Smooth muscle cell (in vitro differentiated cells): ENCODE data around the gene KDM4B. TPM values are rescaled to one million over a fixed set of nuclear protein-coding genes. Genes with fewer than 3 reads are reported as not detected.

Experiments used
- DNase-seq: peaks from one replicate; lab custom pipeline; 2025; ENCODE audit not compliant: unreplicated experiment; lab: John Stamatoyannopoulos, UW
- H2AFZ ChIP-seq: fragments of 200-600 bp; sonication (generic); 2 replicates; pipeline ENCODE4 v1.6.0; 2016; ENCODE audit warnings: antibody characterized with exemption, low read depth, mild to moderate bottlenecking
- H3F3A ChIP-seq: fragments of 200-600 bp; sonication (generic); 2 replicates; pipeline ENCODE4 v1.6.0; 2017; ENCODE audit warnings: antibody characterized with exemption, low read depth
- H3K27ac ChIP-seq: fragments of 200-600 bp; sonication (generic); 2 replicates; pipeline ENCODE4 v1.5.1; 2016; ENCODE audit warnings: low read depth, mild to moderate bottlenecking
- H3K27me3 ChIP-seq: fragments of 200-600 bp; sonication (generic); 2 replicates; pipeline ENCODE4 v1.6.1; 2016; ENCODE audit warnings: low read depth, mild to moderate bottlenecking
- H3K36me3 ChIP-seq: fragments of 200-600 bp; sonication (generic); 2 replicates; pipeline ENCODE4 v1.5.1; 2016; ENCODE audit warnings: low read depth
- H3K4me1 ChIP-seq: fragments of 200-600 bp; sonication (generic); 2 replicates; pipeline ENCODE4 v1.5.1; 2016; ENCODE audit warnings: low read depth
- H3K4me2 ChIP-seq: fragments of 200-600 bp; sonication (generic); 2 replicates; pipeline ENCODE4 v1.6.0; 2016; ENCODE audit warnings: mild to moderate bottlenecking
- H3K4me3 ChIP-seq: fragments of 200-600 bp; sonication (generic); 2 replicates; pipeline ENCODE4 v1.5.1; 2016; ENCODE audit warnings: mild to moderate bottlenecking
- H3K79me2 ChIP-seq: fragments of 200-600 bp; sonication (generic); 2 replicates; pipeline ENCODE4 v1.6.0; 2016; ENCODE audit warnings: low read depth, mild to moderate bottlenecking
- H3K9ac ChIP-seq: fragments of 200-600 bp; sonication (generic); 2 replicates; pipeline ENCODE4 v1.6.0; 2016; ENCODE audit warnings: low read depth
- H3K9me3 ChIP-seq: fragments of 200-600 bp; sonication (generic); replicated peaks from 2 replicates; pipeline ENCODE4 v1.5.1; 2016; ENCODE audit warnings: low read depth
- H4K20me1 ChIP-seq: fragments of 200-600 bp; sonication (generic); 2 replicates; pipeline ENCODE4 v1.6.0; 2016; ENCODE audit warnings: low read depth
- CTCF ChIP-seq: fragments of 200-600 bp; sonication (generic); IDR thresholded peaks from 2 replicates; pipeline ENCODE4 v1.5.1; 2017; ENCODE audit warnings: borderline replicate concordance, mild to moderate bottlenecking, antibody characterized with exemption; ENCODE audit not compliant: insufficient read depth, poor library complexity, severe bottlenecking
- WGBS: methylation state at CpG from one replicate; pipeline ENCODE4 v1.1.7; 2016; ENCODE audit warnings: low lambda C conversion rate; 5-methylcytosine and 5-hydroxymethylcytosine counted together
- polyA plus RNA-seq: library from polyadenylated mRNA; unstranded; fragments of >200 nt; fragmentation: Nextera tagmentation; extraction: Ambion mirVana; gene quantifications from 2 replicates; pipeline ENCODE4 v1.2.1, GENCODE V29; 2016
- total RNA-seq: library from RNA; depleted of rRNA; stranded (reverse); fragments of >200 nt; gene quantifications from 2 replicates; pipeline ENCODE4 v1.2.3, GENCODE V29; 2014

Gene KDM4B
- total and polyA plus RNA-seq, 2 experiments from 2014 or later, result 27.9 to 32.3 TPM

GRCh38 chr19:5098646-5099045, 129.7 kb downstream of the KDM4B start:
- Histone ChIP-seq H2AFZ (no peak overlapping the region), H3K79me2 (no peaks in the 10 kb centered on the region), H3K27ac (no peak overlapping the region), H3F3A (no peaks in the 10 kb centered on the region), H4K20me1 (peaks cover 70% of the 10 kb centered on the region), H3K36me3 (peaks cover 11% of the 10 kb centered on the region), H3K27me3 (no peaks in the 10 kb centered on the region), H3K4me1 (peaks cover 5% of the 10 kb centered on the region), H3K9ac (no peak overlapping the region), H3K4me2 (no peak overlapping the region), H3K9me3 (peaks cover 9% of the 10 kb centered on the region), H3K4me3 (no peak overlapping the region)
- 98% methylated on average over 3 of the region's 3 CpGs for WGBS
- TF ChIP-seq CTCF, result no peak
- DNase-seq, result no peak

GRCh38 chr19:5099701-5100221, 130.8 kb downstream of the KDM4B start:
- peaks cover 11% of the 10 kb centered on the region for H3K36me3 ChIP-seq
- peaks cover 9% of the 10 kb centered on the region for H3K9me3 ChIP-seq
- no peaks in the 10 kb centered on the region for H3K4me1 ChIP-seq
- H3K27me3 ChIP-seq, result no peaks in the 10 kb centered on the region
- no peak overlapping the region for H2AFZ ChIP-seq
- no peak for DNase-seq
- H4K20me1 ChIP-seq, result peaks cover 70% of the 10 kb centered on the region
- H3K9ac ChIP-seq, result no peak overlapping the region
- H3K4me3 ChIP-seq, result no peak overlapping the region
- H3F3A ChIP-seq, result no peaks in the 10 kb centered on the region
- no peak overlapping the region for H3K27ac ChIP-seq
- no peak for TF ChIP-seq CTCF
- no peak overlapping the region for H3K4me2 ChIP-seq
- 96% methylated on average over 5 of the region's 5 CpGs for WGBS
- H3K79me2 ChIP-seq, result no peaks in the 10 kb centered on the region

GRCh38 chr19:5101871-5102270, 133.0 kb downstream of the KDM4B start:
- Histone ChIP-seq H4K20me1 (peaks cover 75% of the 10 kb centered on the region), H2AFZ (no peak overlapping the region), H3K36me3 (peaks cover 11% of the 10 kb centered on the region), H3K9me3 (peaks cover 9% of the 10 kb centered on the region), H3K4me3 (no peak overlapping the region), H3K4me2 (no peak overlapping the region), H3F3A (no peaks in the 10 kb centered on the region), H3K27ac (no peak overlapping the region), H3K27me3 (no peaks in the 10 kb centered on the region), H3K4me1 (no peaks in the 10 kb centered on the region), H3K79me2 (no peaks in the 10 kb centered on the region), H3K9ac (no peak overlapping the region)
- WGBS, result 100% methylated on average over 18 of the region's 18 CpGs
- TF ChIP-seq CTCF, result no peak
- DNase-seq, result no peak

DNA sequence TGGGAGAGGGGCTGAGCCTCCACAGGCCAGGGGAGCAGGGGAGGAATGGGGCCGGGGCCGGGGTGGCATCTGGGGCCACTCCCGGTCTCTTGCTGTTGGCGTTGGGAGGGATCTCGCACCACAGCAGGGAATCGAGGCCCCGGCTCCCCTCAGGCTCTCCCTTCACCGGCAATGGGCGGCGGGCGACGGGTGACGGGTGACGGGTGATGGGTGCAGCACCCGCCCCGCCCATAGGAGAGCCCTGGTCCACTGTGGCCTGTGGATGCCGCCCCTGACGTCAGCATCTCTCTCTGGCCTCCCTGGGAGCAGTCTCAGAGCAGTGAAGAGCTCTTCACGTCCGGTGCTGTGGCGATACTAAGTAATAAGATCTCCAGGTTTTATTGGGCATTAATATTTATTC, 133.6 kb downstream of the KDM4B start:
- Histone ChIP-seq H3K27me3 (no peaks in the 10 kb centered on the region), H3F3A (no peaks in the 10 kb centered on the region), H3K4me1 (no peaks in the 10 kb centered on the region), H3K9me3 (peaks cover 9% of the 10 kb centered on the region), H3K79me2 (no peaks in the 10 kb centered on the region), H3K9ac (no peak overlapping the region), H3K4me3 (no peak overlapping the region), H2AFZ (no peak overlapping the region), H3K36me3 (peaks cover 11% of the 10 kb centered on the region), H3K27ac (no peak overlapping the region), H3K4me2 (no peak overlapping the region), H4K20me1 (peaks cover 77% of the 10 kb centered on the region)
- DNase-seq, result no peak
- 98% methylated on average over 18 of the region's 21 CpGs for WGBS
- TF ChIP-seq CTCF, result no peak
